H9 (cell line): ENCODE results near the gene MIPEP. TPM values are rescaled to one million over a fixed set of nuclear protein-coding genes. Genes with fewer than 3 reads are reported as not detected.

Source experiments
- DNase-seq: peaks from one replicate; pipeline ENCODE4 v3.0.0-alpha.2; 2017
- H2AFZ ChIP-seq: one replicate; pipeline ENCODE4 v1.6.1; 2013; ENCODE audit warnings: mild to moderate bottlenecking, low read length, control low read depth, moderate library complexity
- H2AK5ac ChIP-seq: 2 replicates; pipeline ENCODE4 v1.6.1; 2013; ENCODE audit warnings: low read length, control low read depth, mixed read lengths; ENCODE audit not compliant: insufficient read length
- H2BK120ac ChIP-seq: one replicate; pipeline ENCODE4 v1.6.1; 2013; ENCODE audit warnings: low read depth, mild to moderate bottlenecking, low read length, control low read depth, inconsistent platforms; ENCODE audit not compliant: poor library complexity, severe bottlenecking
- H2BK12ac ChIP-seq: 2 replicates; pipeline ENCODE4 v1.6.1; 2013; ENCODE audit warnings: low read length, control low read depth, mixed read lengths, low read depth; ENCODE audit not compliant: insufficient read length
- H2BK15ac ChIP-seq: 2 replicates; pipeline ENCODE4 v1.6.1; 2013; ENCODE audit warnings: low read depth, low read length, control low read depth
- H2BK20ac ChIP-seq: one replicate; pipeline ENCODE4 v1.6.1; 2013; ENCODE audit warnings: low read depth, mild to moderate bottlenecking, low read length, control low read depth, inconsistent platforms; ENCODE audit not compliant: poor library complexity, severe bottlenecking
- H2BK5ac ChIP-seq: 2 replicates; pipeline ENCODE4 v1.6.1; 2013; ENCODE audit warnings: low read length, control low read depth, mixed read lengths; ENCODE audit not compliant: insufficient read length
- H3K14ac ChIP-seq: 2 replicates; pipeline ENCODE4 v1.6.1; 2013; ENCODE audit warnings: low read length, control low read depth; ENCODE audit not compliant: insufficient read depth
- H3K18ac ChIP-seq: 2 replicates; pipeline ENCODE4 v1.6.1; 2013; ENCODE audit warnings: low read depth, mild to moderate bottlenecking, mixed read lengths, low read length, control low read depth; ENCODE audit not compliant: insufficient read length
- H3K23ac ChIP-seq: 2 replicates; pipeline ENCODE4 v1.6.1; 2013; ENCODE audit warnings: low read length, control low read depth, mixed read lengths, low read depth; ENCODE audit not compliant: insufficient read length
- H3K23me2 ChIP-seq: 2 replicates; pipeline ENCODE4 v1.6.1; 2013; ENCODE audit warnings: low read depth, mild to moderate bottlenecking, mixed read lengths, low read length, control low read depth; ENCODE audit not compliant: insufficient read length, poor library complexity, severe bottlenecking
- H3K27ac ChIP-seq: 2 replicates; pipeline ENCODE4 v1.5.1; 2013; ENCODE audit warnings: low read length, control low read depth, mixed read lengths, low read depth; ENCODE audit not compliant: insufficient read length
- H3K27me3 ChIP-seq: 2 replicates; pipeline ENCODE4 v1.6.1; 2013; ENCODE audit warnings: low read length, control low read depth, inconsistent platforms; ENCODE audit not compliant: insufficient read depth
- H3K4ac ChIP-seq: 2 replicates; pipeline ENCODE4 v1.6.1; 2013; ENCODE audit warnings: low read depth, mild to moderate bottlenecking, control low read depth, inconsistent platforms, low read length, moderate library complexity
- H3K4me1 ChIP-seq: 2 replicates; pipeline ENCODE4 v1.6.1; 2013; ENCODE audit warnings: low read length, control low read depth, inconsistent platforms; ENCODE audit not compliant: insufficient read depth
- H3K4me2 ChIP-seq: 2 replicates; pipeline ENCODE4 v1.6.1; 2013; ENCODE audit warnings: low read length, control low read depth, mixed read lengths; ENCODE audit not compliant: insufficient read length, insufficient read depth
- H3K56ac ChIP-seq: 2 replicates; pipeline ENCODE4 v1.6.1; 2013; ENCODE audit warnings: low read depth, mild to moderate bottlenecking, mixed read lengths, low read length, control low read depth; ENCODE audit not compliant: insufficient read length
- H3K79me1 ChIP-seq: 2 replicates; pipeline ENCODE4 v1.6.1; 2013; ENCODE audit warnings: low read depth, mild to moderate bottlenecking, moderate library complexity, low read length, control low read depth, inconsistent platforms; ENCODE audit not compliant: insufficient read depth, poor library complexity, severe bottlenecking
- H3K79me2 ChIP-seq: 2 replicates; pipeline ENCODE4 v1.6.1; 2013; ENCODE audit warnings: low read length, control low read depth, inconsistent platforms; ENCODE audit not compliant: insufficient read depth
- H3K9ac ChIP-seq: 2 replicates; pipeline ENCODE4 v1.6.1; 2013; ENCODE audit warnings: low read length, control low read depth, mixed read lengths; ENCODE audit not compliant: insufficient read length; ENCODE audit errors: extremely low read depth
- H3K9me3 ChIP-seq: one replicate; pipeline ENCODE4 v1.6.1; 2013; ENCODE audit warnings: low read depth, low read length, inconsistent platforms; ENCODE audit not compliant: control insufficient read depth
- H3T11ph ChIP-seq: one replicate; pipeline ENCODE4 v1.6.1; 2013; ENCODE audit warnings: mild to moderate bottlenecking, low read length, control low read depth, inconsistent platforms
- H4K20me1 ChIP-seq: one replicate; pipeline ENCODE4 v1.6.1; 2013; ENCODE audit not compliant: control insufficient read depth, insufficient read length, insufficient read depth
- H4K5ac ChIP-seq: 2 replicates; pipeline ENCODE4 v1.6.1; 2013; ENCODE audit warnings: low read depth, mild to moderate bottlenecking, mixed read lengths, low read length, control low read depth; ENCODE audit not compliant: insufficient read length
- H4K8ac ChIP-seq: replicated peaks from 2 replicates; pipeline ENCODE4 v1.6.1; 2013; ENCODE audit warnings: low read length, control low read depth, mixed read lengths, low read depth; ENCODE audit not compliant: insufficient read length
- H4K91ac ChIP-seq: 2 replicates; pipeline ENCODE4 v1.6.1; 2013; ENCODE audit warnings: low read depth, mild to moderate bottlenecking, moderate library complexity, mixed read lengths, low read length, control low read depth; ENCODE audit not compliant: insufficient read length
- H3K27ac Mint-ChIP-seq, 3 experiments: 2 replicates in 2 of 3; 3 replicates in 1 of 3; pipeline ENCODE4 v1.8.0; 2020 to 2021; ENCODE audit warnings: mixed read lengths in 3 of 3, mild to moderate bottlenecking in 1 of 3, moderate library complexity in 1 of 3
- H3K27me3 Mint-ChIP-seq: 2 replicates; pipeline ENCODE4 v1.8.0; 2021; ENCODE audit warnings: low read depth, mild to moderate bottlenecking, moderate library complexity, mixed read lengths
- H3K36me3 Mint-ChIP-seq, 3 experiments: 2 replicates in 2 of 3; 3 replicates in 1 of 3; pipeline ENCODE4 v1.8.0; 2020 to 2021; ENCODE audit warnings: low read depth in 3 of 3, mixed read lengths in 3 of 3; ENCODE audit not compliant: insufficient read depth in 1 of 3
- H3K4me1 Mint-ChIP-seq, 2 experiments: 2 replicates each; pipeline ENCODE4 v1.8.0; 2020; ENCODE audit warnings: mixed read lengths in 2 of 2
- H3K4me3 Mint-ChIP-seq, 2 experiments: 2 replicates in 1 of 2; 3 replicates in 1 of 2; pipeline ENCODE4 v1.8.0; 2020 to 2021; ENCODE audit warnings: mild to moderate bottlenecking in 2 of 2, mixed read lengths in 2 of 2, moderate library complexity in 1 of 2
- H3K9me3 Mint-ChIP-seq, 2 experiments: 2 replicates in 1 of 2; 3 replicates in 1 of 2; pipeline ENCODE4 v1.8.0; 2020; ENCODE audit warnings: mild to moderate bottlenecking in 2 of 2, mixed read lengths in 2 of 2, moderate library complexity in 1 of 2
- CTCF ChIP-seq: fragments of 200-600 bp; sonication (generic); conservative IDR thresholded peaks from 3 replicates; pipeline ENCODE4 v1.8.0; 2021; ENCODE audit warnings: antibody characterized with exemption, mild to moderate bottlenecking
- WGBS: extraction: QIAGEN DNeasy Blood & Tissue Kit; methylation state at CpG from one replicate; pipeline ENCODE4 v1.1.7; 2013; ENCODE audit warnings: missing lambda C conversion rate, low lambda C conversion rate, mixed read lengths; ENCODE audit not compliant: insufficient read length; ENCODE audit errors: extremely low coverage; 5-methylcytosine and 5-hydroxymethylcytosine counted together
- total RNA-seq: library from RNA; stranded (reverse); gene quantifications from 2 replicates; pipeline ENCODE4 v1.2.1, GENCODE V29; 2021

MIPEP gene
- total RNA-seq, 1 experiment from 2014 or later, result 18.5 TPM

GRCh38 chr13:23876265-23876664 lies 12.9 kb downstream of the MIPEP start:
- Histone ChIP-seq H4K91ac (no peak overlapping the region), H2AK5ac (no peak overlapping the region), H3K23ac (no peak overlapping the region), H2AFZ (no peak overlapping the region), H3K14ac (no peak overlapping the region), H4K20me1 (no peaks in the 10 kb centered on the region), H3K9ac (no peak overlapping the region), H4K8ac (no peak overlapping the region), H3K4ac (no peak overlapping the region), H3K18ac (no peak overlapping the region), H3K27ac (no peak overlapping the region), H3K23me2 (no peaks in the 10 kb centered on the region), H4K5ac (no peak overlapping the region), H2BK20ac (no peak overlapping the region), H2BK120ac (no peak overlapping the region), H2BK12ac (no peak overlapping the region), H3K9me3 (no peaks in the 10 kb centered on the region), H3K79me2 (no peaks in the 10 kb centered on the region), H3K4me1 (no peaks in the 10 kb centered on the region), H3K79me1 (no peaks in the 10 kb centered on the region), H3K4me2 (no peak overlapping the region), H2BK15ac (no peak overlapping the region), H3K56ac (no peak overlapping the region), H2BK5ac (no peak overlapping the region), H3T11ph (no peak overlapping the region), H3K27me3 (no peaks in the 10 kb centered on the region; the same call in 1 of the 2 replicates)
- Mint-ChIP-seq H3K36me3 (peaks cover 2 to 11% (median 7%) of the 10 kb centered on the region in 3 experiments; a peak in 5 of 7 replicates), H3K27me3 (no peaks in the 10 kb centered on the region), H3K4me1 (no peaks in the 10 kb centered on the region), H3K27ac (no peak overlapping the region), H3K4me3 (no peak overlapping the region), H3K9me3 (no peaks in the 10 kb centered on the region)
- no peak for DNase-seq
- WGBS, result no CpG with 5 or more reads among the region's 2 CpGs
- TF ChIP-seq CTCF, result peak; percentile 59
